Neural progenitor cell (in vitro differentiated cells): ENCODE results near the gene PGP.

ENCODE experiments used
- CTCF ChIP-seq: fragments of 200-600 bp; sonication (generic); IDR thresholded peaks from 2 replicates; pipeline ENCODE4 v1.5.1; 2017; ENCODE audit warnings: antibody characterized with exemption, mild to moderate bottlenecking
- EZH2 ChIP-seq: fragments of 200-600 bp; sonication (generic); IDR thresholded peaks from 2 replicates; pipeline ENCODE4 v1.6.1; 2017; ENCODE audit warnings: antibody characterized with exemption, mild to moderate bottlenecking, moderate library complexity

- TF ChIP-seq EZH2, result no peak
- no peak for TF ChIP-seq CTCF
Measured at GRCh38 chr16:2197765-2198164, 16.9 kb downstream of the PGP start.
